SIG-M5 (cell line): ENCODE data around the gene CD52.
"Not testable (repeated sequence)": the region's sequence is repeated elsewhere in the genome, so short reads cannot be mapped to it uniquely, and the experiment has no call there.

ENCODE experiments used
- DNase-seq: peaks from one replicate; lab custom pipeline; 2025; lab: John Stamatoyannopoulos, UW

Gene CD52

DNA sequence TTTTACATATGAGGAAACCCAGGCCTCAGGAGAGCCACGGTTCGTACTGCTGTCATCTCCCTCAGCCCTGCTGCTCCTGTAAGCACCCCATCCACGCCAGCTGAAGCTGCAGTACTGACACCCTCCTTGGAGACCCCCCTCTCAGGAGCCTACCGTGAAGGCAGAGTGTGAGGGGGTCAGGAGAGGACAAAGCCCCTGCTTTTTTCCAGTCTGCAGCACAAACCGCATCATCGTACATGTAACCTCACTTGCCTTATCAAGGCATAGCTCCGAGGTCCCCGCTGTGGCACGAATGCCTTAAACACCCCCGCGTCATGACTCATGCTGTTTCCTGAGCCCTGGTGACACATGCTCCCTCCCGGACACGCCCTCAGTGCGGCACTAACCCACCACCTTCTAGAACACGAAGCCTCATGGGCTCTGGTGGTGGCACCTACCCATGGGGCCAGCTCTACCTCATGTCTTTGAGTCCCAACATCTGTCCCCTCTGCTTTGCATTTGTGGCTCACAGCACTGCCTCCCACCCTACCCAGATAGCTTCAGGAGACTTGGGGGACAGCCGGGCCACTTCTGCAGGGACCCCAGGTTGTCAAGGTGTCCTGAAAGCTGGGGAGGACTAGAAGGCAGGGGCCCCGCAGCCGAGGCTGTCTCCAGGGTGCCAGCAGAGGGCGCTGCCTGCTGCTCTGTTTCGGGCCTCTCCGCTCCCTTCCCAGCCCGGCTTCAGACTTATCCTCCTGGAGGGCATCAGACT is 33.0 kb upstream of the CD52 start:
- DNase-seq: peak; percentile 65

DNA sequence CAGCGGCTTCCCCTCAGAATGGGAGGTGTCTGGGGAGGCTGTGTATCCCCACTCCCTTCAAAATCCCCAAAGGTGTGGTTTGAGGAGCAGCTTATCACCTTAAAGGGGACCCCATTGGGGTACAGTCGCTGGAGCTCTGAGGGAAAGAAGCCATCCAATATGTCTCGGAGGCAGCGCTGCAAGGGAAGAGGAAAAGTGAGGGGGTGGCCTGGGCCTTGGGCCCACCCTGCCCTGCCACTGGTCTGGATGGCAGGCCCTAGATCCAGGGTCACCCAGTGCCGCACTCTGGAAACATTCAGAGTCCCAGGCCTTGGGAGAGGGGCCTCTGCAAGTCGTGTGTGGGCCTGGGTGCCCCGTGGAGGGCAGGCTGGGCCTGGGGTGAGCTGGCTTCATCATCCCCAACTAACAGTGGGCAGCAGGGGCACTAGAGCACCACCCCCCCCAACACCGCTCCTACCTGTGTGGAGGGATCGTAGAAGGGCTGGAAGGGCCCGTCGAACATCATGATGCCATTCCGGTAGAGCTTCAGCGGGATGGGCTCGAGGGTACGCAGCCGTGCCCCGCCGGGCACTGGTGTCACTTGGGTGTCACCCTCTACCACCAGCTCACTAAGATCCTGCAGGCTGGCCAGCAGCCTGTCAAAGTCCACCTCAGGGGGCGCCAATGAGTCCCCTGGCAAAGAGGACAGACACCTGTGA is 32.2 kb upstream of the CD52 start:
- no peak for DNase-seq

DNA sequence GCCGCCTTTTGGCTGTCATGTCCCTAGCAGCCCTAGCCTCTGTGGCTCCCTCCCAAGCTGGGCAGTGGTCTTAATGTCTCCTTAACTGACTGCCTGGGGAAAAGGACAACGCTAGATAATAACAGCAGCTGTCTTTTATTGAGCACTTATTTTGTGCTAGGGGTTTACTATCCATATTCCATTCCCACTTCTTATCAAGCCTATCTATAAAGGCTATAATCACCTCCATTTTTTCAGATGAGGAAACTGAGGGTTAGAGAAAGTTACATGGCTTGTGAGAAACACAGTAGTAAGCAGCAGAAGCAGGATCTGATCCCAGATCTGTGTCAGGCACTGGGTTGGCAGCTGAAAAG is 31.7 kb upstream of the CD52 start:
- no peak for DNase-seq

DNA sequence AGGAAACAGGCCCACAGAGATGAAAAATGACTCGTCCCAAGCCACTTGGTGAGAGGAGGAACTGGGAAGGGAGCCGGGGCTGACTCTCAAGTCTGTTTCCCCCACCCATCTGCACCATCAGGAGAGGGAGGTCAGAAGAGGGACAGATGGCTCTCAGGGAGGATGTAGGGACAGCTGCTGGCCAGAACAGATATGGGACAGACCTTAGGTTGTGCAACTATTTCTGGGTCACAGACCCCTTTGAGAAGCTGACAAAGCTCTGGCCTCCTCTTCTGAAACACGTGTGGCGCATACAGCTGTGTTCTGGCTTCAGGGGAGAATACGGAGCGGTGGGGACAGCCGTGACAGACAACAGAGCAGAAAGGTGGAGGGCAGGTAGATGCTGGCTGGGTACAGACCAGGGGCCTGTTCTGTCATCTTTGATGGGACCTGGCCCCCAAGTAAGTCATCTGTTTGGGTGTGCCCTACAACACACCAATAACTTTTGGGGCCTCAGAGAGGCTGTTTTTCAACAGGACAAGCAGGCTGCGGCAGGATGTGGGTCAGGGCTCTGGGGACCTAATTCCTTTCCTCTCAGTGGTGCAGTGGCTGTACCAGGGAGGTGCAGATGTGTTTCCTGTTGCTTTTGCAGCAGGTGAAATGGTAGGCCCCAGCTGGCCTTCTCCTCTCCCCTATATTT is 30.6 kb upstream of the CD52 start:
- DNase-seq: no peak

DNA sequence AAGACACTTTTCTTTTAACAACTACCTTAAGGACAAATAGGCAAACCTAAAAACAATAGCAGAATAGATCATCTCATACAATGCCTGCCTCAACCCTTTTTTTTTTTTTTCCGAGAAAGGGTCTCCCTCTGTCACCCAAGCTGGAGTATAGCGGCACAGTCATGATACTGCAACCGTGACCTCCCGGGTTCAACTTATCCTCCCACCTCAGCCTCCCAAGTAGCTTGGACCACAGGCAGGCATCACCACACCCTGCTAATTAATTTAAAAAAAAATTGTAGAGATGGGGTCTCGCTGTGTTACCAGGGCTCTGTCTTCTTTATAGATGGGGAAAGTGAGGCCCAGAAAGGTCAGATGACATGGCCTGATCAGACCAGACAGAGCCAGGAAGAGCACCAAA is 29.9 kb upstream of the CD52 start:
- DNase-seq: no peak

DNA sequence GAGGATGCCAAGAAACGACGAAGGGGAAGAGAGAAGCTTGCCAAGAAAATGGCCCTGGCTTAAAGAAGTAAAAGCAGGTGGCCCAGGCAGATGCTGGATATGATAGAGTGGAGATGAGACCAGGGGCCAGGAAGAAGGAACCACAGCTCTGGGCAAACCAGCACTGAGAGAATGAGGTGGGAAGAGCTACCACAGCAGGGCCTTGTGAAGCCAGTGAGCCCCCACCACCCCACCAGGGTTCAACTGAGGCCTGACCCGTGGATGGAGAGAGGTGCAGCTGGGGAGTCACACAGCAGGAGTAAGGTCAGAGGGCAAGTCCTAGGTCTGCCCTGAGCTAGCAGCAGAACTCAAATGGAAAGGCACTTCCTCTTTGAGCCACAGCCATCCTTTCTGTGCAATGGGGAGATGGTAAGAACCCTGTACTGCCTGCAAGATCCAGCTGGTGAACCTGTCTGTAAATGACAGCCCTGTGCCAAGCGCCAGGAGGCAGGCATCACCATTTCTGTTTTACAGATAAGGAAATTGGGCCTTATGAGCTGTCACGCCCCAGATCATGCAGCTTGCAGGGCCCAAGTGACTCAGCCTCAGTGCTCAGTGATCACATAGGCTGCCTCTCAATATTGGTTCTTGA is 29.3 kb upstream of the CD52 start:
- DNase-seq: no peak

DNA sequence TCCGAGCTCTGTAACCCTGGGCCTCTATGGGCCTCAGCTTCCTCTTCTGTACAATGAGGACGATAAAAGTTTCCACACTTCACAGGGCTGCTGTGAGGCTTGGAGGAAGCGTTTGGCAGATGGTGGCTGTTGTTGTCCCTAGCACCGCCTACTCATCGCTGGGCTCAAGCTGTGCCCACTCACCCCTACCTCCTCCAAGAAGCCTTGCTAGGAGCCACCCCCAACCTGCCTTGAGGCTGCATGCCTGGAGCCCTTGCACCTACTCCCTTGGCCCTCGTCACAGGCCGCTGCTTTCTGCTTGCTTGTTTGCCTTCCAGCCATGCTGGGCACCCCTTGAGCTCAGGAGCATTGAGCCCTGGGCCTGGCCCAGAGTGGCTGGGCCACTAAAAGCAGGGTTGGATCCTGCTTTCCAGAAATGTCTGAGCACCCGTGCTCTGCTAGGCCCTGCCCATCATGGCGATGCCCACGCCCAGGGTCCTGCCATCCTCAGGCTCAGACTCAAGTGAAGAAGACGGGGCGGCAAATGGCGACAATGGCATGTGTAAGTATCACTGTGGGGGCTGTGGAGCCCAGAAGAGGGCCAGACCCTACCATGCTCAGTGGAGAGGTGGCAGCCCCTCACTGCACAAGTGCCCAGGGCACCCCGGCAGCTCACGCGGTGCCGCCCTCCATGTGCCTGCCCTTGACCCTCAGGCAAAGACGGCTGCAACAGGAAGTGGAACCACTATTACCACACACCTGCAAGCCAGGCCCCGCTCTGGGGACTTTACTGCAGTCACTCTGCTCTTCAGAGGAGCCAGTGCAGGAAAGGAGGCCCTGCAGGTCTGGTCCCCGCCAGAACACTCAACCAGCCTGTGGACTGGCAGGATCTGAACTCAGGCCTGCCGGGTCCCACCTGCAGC is 28.3 kb upstream of the CD52 start:
- DNase-seq: peak; percentile 78

DNA sequence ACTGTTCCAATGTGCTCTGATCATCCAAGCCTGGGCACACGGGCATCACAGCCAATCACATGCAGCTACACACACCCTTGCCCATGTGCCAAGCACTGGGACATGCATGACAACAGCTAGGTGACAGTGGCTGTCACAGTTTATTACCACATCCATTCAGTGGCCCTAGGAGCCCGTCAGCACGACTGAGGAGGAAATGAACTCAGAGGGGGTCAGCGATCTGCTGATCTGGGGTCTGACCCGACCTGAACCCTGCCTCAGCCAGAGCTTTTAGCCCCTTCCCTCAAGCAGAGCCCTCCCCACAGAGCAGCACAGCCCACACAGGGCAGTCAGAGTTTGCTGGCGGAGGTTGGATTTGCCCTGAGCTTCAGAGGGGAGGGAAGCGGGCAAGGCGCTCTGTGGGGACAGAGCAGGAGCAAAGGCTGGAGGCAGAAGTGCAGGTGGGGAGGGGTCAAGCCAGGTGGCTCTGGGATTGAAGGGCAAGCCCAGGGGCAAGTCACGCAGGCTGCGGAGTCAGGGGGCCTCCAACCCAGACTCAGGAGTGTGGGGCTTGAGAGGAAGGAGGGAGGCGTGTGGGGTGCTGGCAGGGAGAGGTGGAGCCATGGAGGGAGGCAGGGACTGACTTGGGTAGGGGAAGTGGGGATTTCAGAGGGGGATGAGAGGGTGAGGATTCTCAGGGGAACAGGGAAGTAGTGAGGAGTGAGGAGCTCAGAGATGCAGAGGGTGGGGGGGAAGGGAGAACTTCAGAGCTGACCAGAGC is 27.5 kb upstream of the CD52 start:
- no peak for DNase-seq

DNA sequence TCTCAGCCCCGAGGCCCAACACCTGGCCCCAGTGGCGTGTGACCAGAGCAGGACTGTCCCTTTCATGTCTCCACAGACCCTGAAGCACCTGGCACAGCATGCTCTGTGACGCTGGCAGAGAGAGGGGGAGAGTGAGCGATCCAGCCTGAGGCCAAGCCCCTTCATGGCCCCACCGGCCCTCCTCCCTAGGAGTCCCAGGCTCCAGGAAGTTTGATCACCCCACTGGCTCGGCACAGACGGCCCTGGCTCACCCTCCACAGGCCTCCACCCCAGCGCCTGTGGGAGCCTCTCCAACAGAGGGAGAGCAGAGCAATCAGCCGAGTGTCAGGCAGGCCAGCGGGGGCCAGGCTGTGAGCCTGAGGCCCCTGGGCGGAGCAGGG is 26.9 kb upstream of the CD52 start:
- DNase-seq: no peak

DNA sequence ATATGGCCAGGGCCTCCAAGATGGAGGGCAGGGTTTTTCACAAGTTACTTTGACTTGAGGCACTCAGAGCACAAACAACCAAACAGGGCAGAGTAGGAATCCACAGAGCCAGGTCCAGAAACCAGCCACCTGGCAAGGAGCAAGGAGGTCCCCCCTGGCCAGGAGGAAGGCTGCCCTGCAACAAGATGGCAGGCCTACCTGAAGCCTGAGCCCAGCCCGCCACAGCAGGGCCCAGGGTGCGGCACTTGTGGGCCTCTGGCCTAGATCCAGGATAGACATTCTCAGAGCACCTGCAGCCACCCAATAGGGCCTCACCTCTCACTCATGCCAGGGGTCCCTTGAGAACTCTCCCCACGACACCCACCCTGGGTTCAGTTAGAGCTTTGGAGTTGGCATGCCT is 26.3 kb upstream of the CD52 start:
- DNase-seq: no peak

DNA sequence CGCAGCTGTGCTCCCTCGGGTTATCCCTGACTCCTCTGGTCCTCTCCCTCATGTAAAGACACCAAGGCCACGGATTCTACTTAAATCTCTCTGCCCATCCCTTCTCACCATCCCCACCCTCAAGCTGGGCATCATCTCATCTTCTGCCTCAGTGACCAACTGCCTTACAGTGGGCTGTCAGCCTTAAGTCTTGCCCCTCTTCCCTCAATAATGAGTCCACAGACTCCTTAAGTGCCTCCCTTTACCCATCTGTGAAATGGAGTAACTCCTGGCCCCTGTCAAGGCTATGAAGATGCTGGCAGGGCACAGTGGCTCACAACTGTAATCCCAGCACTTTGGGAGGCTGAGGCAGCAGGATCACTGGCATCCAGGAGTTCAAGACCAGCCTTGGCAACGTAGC is 25.8 kb upstream of the CD52 start:
- no peak for DNase-seq

DNA sequence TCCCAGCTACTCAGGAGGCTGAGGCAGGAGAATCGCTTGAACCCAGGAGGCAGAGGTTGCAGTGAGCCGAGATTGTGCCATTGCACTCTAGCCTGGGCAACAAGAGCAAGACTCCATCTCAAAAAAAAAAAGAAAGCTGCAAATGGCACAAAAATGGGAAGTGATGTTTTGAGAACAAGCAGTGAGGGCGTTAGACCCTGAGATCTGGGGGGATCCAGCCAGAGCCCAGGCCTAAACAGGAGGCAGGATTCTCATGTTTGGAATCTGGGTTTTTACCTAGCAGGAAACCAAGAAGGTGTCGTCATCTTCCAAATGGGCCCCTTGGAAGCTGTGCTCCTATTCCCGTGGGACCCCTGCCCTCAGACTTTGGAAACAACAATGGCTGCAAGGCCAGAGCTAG is 25.0 kb upstream of the CD52 start:
- not testable (repeated sequence) for DNase-seq

DNA sequence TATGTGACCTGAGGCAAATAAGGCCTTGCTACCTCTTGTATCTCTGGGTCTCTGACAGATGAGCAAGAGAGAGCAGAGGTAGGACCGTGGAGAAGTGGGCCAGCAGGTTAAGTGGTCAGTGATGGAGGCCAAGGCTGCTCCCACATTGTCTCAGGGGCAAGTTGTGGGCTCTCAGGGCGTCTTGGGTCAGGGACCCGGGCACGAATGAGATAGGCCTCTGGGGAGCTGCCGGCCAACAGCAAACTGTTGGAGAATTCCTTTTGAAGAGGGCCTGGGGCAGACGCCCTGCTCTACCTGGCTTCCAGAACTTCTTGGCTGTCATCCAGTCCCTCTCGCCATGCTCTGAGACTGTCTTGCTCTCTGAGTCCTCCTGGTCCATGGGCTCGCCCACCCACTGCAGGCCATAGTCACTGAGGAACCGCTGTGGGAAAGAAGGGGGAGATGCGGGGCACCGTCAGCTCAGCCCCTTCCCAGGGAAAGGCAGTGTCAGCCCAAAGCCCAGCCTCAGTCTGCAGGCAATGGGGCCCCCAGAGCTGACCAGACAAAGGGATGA is 23.8 kb upstream of the CD52 start:
- no peak for DNase-seq

DNA sequence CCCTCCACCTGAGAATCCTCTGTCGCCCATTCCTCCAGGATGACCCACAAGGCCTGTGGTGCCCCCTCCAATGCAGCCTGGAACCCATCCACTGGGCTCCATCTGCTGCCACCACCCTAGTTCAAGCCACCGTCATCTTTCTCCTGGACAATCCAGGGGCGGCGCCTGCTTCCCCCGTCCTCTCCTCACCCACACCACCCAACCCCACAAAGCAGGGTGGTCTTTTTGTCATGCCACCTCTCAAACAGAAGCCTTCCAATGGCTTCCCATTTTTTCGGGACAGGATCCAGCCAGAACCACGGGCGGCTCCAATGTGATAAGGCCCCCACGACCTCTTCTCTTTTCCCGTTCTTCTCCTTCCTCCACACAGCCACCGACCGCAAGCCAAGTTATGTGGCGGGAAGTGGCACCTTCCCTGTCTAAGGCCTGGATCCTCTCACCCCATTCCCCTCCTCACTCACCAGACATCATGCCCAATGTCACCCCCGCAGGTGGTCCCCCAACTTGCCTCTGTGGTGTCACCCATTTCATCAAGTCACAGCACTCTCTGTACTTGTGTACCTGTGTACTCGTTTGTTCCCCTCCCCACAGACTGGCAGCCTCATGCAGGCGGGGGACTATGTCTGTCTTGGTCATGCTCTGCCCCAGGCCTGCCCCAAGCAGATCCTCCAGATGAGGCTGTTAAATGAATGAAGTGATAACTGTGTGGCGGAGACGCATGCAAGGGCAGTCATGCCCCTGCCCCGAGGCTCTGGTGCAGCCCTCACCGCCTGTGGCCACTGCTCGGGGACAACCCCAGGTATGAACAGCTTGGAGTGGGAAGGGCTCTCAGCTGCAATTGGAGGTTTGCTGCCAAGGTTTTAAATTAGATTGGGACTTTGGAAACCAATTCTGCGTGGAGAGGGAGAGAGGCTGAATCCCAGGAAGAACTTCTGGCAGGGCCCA is 22.3 kb upstream of the CD52 start:
- no peak for DNase-seq

DNA sequence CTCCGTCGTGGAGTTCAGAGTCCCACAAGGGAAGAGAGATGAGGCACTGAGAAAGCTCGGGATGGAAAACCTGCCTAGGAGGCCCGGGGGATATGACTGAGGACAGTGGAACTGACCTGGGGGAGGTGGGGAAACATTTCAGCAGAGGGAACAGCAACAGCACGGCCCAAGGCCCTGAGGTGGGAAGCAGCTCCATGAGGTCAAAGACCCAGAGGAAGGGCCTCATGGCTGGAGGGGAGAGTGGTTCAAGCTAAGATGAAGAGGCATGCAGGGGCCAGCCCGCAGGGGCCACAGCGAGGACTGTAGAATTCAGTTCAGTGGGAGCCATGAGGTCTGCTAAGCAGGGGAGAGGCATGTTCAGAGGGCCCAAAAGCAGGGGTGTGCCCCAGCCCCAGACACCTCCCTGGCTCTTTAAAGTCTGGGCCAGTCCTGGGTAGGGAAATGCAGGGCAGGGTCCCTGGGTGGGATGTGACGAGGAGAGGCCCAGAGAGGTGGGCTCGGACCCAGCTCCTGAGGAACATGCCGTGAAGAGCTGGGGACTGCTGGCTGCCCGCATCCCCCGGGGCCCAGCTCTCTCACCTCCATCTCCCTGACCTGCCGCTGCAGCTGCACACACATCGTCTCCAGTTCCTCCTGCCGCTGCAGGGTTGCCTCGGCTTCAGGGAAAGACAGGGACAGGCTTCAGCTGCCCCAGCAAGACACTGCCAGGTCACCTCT is 21.3 kb upstream of the CD52 start:
- no peak for DNase-seq

DNA sequence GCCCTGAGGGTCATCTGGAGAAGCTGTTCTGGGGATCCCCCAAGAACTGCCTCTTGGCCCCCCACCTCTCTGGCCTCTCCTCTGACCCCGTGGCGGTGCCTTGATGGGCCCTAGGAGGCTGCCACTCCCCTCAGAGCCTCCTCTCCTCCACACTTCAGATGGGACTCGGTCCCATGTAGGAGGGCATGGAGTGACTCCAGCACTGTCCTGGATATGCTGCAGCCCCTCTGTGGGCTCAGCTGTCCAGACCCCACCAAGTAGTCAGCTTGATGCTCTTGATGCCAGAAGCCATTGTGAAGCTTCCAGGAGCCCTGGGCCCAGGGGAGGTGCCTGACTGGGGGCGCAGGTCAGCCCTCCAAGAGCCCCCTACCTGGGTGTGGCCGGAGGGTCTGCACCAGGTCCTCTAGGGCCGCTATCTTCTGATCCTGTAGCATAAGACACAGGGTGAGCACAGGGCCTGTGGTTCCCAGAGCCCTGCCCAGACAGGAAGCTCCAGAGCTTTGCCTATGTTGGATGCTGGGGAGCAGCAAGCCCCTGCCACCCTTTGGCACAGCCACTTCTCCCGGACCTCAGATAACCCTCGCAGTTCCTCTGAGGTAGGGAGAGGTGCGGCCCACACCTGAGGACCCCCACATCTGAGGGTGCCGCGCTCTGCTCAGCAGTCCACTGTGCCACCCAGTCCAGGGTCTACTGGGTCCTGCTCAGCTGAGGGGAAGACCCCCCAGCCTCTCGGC is 20.5 kb upstream of the CD52 start:
- DNase-seq: no peak

DNA sequence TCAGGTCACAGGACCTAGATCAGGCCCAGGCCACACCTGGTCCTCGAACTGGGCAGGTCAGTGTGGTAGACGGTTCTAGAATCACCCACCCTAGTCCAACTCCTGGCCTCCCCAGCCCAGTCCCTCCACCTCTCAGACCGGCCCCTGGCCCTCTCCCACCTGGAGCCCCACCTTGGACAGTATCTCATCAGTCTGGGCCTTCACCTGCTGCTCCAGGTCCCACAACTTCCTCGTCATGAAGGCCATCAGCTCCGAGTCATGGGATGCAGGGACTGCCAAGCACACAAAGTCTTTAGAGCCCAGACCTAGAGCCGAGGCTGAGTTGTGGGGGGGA is 20.0 kb upstream of the CD52 start:
- no peak for DNase-seq

DNA sequence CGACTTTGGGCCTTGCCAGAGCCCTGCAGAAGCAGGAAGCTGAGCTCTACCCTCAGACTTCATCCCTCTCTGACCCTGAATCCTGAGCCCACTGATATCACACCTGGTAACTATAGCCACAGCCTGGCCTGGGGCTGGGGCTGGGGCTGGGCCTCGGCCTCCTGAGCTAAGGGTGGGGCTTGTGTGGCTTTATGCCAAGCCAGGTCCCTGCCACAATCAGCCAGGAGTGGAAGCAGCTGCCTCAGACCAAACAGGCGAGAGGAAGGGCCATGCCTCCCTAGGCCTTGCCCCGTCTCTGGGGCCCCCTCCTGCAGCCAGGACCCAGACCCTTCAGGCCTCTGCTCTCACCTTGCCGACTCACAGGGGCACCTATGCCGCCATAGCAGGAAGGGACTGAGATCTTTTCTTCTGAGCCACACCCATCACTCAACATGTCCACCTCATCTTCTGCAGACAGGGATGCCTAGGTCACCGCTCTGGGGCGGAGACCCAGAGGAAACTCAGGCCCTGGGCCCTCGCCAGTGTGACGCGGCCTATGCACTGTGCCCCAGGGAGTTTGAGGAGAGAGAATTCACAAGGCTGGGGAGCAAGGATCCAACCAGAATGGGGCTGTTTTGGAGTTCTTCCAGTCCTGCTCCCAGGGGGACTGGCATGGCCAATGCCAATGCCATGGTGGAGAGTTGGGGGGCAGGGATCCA is 17.0 kb upstream of the CD52 start:
- no peak for DNase-seq
